K562 (cell line): Measurements from ENCODE around the gene CCDC175. TPM values are rescaled to one million over a fixed set of nuclear protein-coding genes. Genes with fewer than 3 reads are reported as not detected.

Experiments
- ATAC-seq: fragments of 200-7000 bp; cut with Tn5 transposase; 3 replicates; pipeline ENCODE4 v1.9.1; 2020; ENCODE audit warnings: moderate library complexity
- BruUV-seq: library from RNA; stranded (reverse); fragments of 400-500 nt; replicated peaks from 2 replicates; lab custom pipeline; 2021; lab: Mats Ljungman, UMichigan
- CTCF ChIA-PET: fragments of 300-600 bp; formaldehyde crosslinking; extraction: SDS; loops from one replicate; lab custom pipeline; 2021; ENCODE audit warnings: low intra/inter-chr PET ratio; lab: Yijun Ruan, JAX
- POLR2A ChIA-PET: fragments of 300-600, 350-650 bp; sonication (Branson Sonifier 250); formaldehyde crosslinking; extraction: SDS; loops from one replicate; lab custom pipeline; 2021; ENCODE audit warnings: antibody characterized with exemption, inconsistent platforms; lab: Yijun Ruan, JAX
- DNase-seq, 4 experiments: peaks; one replicate each; pipeline versions ENCODE4 v3.0.0 to v3.0.0-alpha.2; 2011 to 2018; ENCODE audit warnings: low spot score in 3 of 4, mixed read lengths in 3 of 4; ENCODE audit errors: extremely low read depth in 1 of 4
- FAIRE-seq: peaks from 2 replicates; lab custom pipeline; 2011; peaks lifted over from hg19 to GRCh38; lab: Jason Lieb, UNC
- H2AFZ ChIP-seq: 2 replicates; pipeline ENCODE4 v1.6.0; 2011; ENCODE audit warnings: low read depth, low read length, control low read depth, inconsistent platforms
- H3K27ac ChIP-seq: fragments of 200-600 bp; 3 replicates; pipeline ENCODE4 v1.8.0; 2011; ENCODE audit warnings: low read depth, mild to moderate bottlenecking, control low read depth, inconsistent platforms, low read length, moderate library complexity, mixed read lengths; ENCODE audit errors: extremely low read depth
- H3K27me3 ChIP-seq, 2 experiments: fragments of 300-600 bp in 1 of 2; 2 replicates in 1 of 2; 3 replicates in 1 of 2; pipeline versions ENCODE4 v1.6.0 to v1.8.0; 2011; ENCODE audit warnings: inconsistent platforms in 2 of 2, low read length in 2 of 2, mild to moderate bottlenecking in 1 of 2, mixed read lengths in 1 of 2, moderate library complexity in 1 of 2; ENCODE audit not compliant: control insufficient read depth in 2 of 2, insufficient read depth in 2 of 2
- H3K36me3 ChIP-seq: fragments of 300-600 bp; 3 replicates; pipeline ENCODE4 v1.8.0; 2011; ENCODE audit warnings: mild to moderate bottlenecking, low read length, inconsistent platforms; ENCODE audit not compliant: control insufficient read depth, insufficient read depth
- H3K4me1 ChIP-seq, 2 experiments: fragments of 200-600 bp in 1 of 2; replicated peaks in 1 of 2; 2 replicates in 1 of 2; 3 replicates in 1 of 2; pipeline versions ENCODE4 v1.5.1 to v1.8.0; 2011; ENCODE audit warnings: inconsistent platforms in 2 of 2, low read length in 2 of 2, mild to moderate bottlenecking in 1 of 2, mixed read lengths in 1 of 2, moderate library complexity in 1 of 2; ENCODE audit not compliant: control insufficient read depth in 2 of 2, insufficient read depth in 2 of 2
- H3K4me2 ChIP-seq: 2 replicates; pipeline ENCODE4 v1.6.1; 2011; ENCODE audit warnings: low read length, control low read depth, inconsistent platforms, mixed read lengths; ENCODE audit not compliant: insufficient read depth
- H3K4me3 ChIP-seq: fragments of 200-600 bp; sonication (generic), shearing (Covaris generic); 2 replicates; pipeline ENCODE4 v1.5.1; 2016; ENCODE audit warnings: control low read depth, inconsistent platforms
- H3K79me2 ChIP-seq: fragments of 200-600 bp; 3 replicates; pipeline ENCODE4 v1.8.0; 2011; ENCODE audit warnings: low read length, inconsistent platforms; ENCODE audit not compliant: control insufficient read depth, insufficient read depth
- H3K9ac ChIP-seq, 2 experiments: 2 replicates each; pipeline versions ENCODE4 v1.6.0 to v1.6.1; 2011; ENCODE audit warnings: low read depth in 2 of 2, low read length in 2 of 2, control low read depth in 1 of 2, inconsistent platforms in 1 of 2, mild to moderate bottlenecking in 1 of 2, mixed read lengths in 1 of 2; ENCODE audit not compliant: insufficient read depth in 1 of 2
- H3K9me1 ChIP-seq: one replicate; pipeline ENCODE4 v1.6.0; 2011; ENCODE audit warnings: inconsistent platforms, mild to moderate bottlenecking, low read length, moderate library complexity; ENCODE audit not compliant: control insufficient read depth, insufficient read depth
- H3K9me3 ChIP-seq: replicated peaks from 2 replicates; pipeline ENCODE4 v1.5.1; 2011; ENCODE audit warnings: low read depth, low read length, inconsistent platforms; ENCODE audit not compliant: control insufficient read depth, insufficient read depth
- H4K20me1 ChIP-seq: replicated peaks from 2 replicates; pipeline ENCODE4 v1.6.1; 2011; ENCODE audit warnings: low read length, inconsistent platforms, mixed read lengths; ENCODE audit not compliant: control insufficient read depth, insufficient read depth
- CBFA2T2 ChIP-seq: fragments of 450-650 bp; conservative IDR thresholded peaks from 2 replicates; pipeline ENCODE4 v1.6.1; 2017; ENCODE audit warnings: mild to moderate bottlenecking
- FOXJ2 ChIP-seq: fragments of 200-800 bp; sonication (Bioruptor generic); IDR thresholded peaks from 2 replicates; pipeline ENCODE4 v1.6.1; 2016; ENCODE audit warnings: missing genetic modification characterization, missing compliant biosample characterization
- HDAC2 ChIP-seq: fragments of 450-650 bp; IDR thresholded peaks from 2 replicates; pipeline ENCODE4 v1.6.1; 2016; ENCODE audit warnings: mild to moderate bottlenecking
- IRF9 ChIP-seq: fragments of 450-650 bp; IDR thresholded peaks from 2 replicates; pipeline ENCODE4 v1.6.1; 2016; ENCODE audit warnings: missing biosample characterization, missing genetic modification characterization
- LEF1 ChIP-seq: fragments of 450-650 bp; IDR thresholded peaks from 2 replicates; pipeline ENCODE4 v1.6.1; 2016; ENCODE audit warnings: mild to moderate bottlenecking
- MIER1 ChIP-seq: fragments of 450-650 bp; IDR thresholded peaks from 2 replicates; pipeline ENCODE4 v1.6.1; 2016; ENCODE audit warnings: antibody characterized with exemption, mild to moderate bottlenecking, low read depth
- POLR2AphosphoS5 ChIP-seq: IDR thresholded peaks from 2 replicates; pipeline ENCODE4 v1.6.1; 2011; ENCODE audit warnings: mild to moderate bottlenecking, low read depth, low read length, moderate library complexity; ENCODE audit not compliant: control insufficient read depth, insufficient read depth
- RFX7 ChIP-seq: fragments of 250-450 bp; sonication (Bioruptor Pico); IDR thresholded peaks from 2 replicates; pipeline ENCODE4 v1.5.1; 2021; ENCODE audit warnings: mild to moderate bottlenecking
- SRF ChIP-seq, 2 experiments: fragments of 250-450, 450-650 bp in 1 of 2; sonication (Bioruptor Pico) in 1 of 2; sonication (generic) in 1 of 2; formaldehyde crosslinking; IDR thresholded peaks; 2 replicates each; pipeline versions ENCODE4 v1.5.0 to v1.5.1; 2020 to 2022; ENCODE audit warnings: mild to moderate bottlenecking in 1 of 2, missing genetic modification reagents in 1 of 2
- ZBTB40 ChIP-seq, 2 experiments: fragments of 450-650 bp in 1 of 2; sonication (generic) in 1 of 2; formaldehyde crosslinking in 1 of 2; IDR thresholded peaks; 2 replicates each; pipeline versions ENCODE4 v1.7.1 to v1.9.0; 2016 to 2022; ENCODE audit warnings: inconsistent platforms in 1 of 2, mild to moderate bottlenecking in 1 of 2, missing genetic modification reagents in 1 of 2
- ZNF561 ChIP-seq: fragments of 450-650 bp; formaldehyde crosslinking; conservative IDR thresholded peaks from 2 replicates; pipeline ENCODE4 v1.4.0; 2020; ENCODE audit warnings: mild to moderate bottlenecking, moderate library complexity
- WGBS: fragments of 100-300 bp; shearing (Covaris generic); methylation state at CpG from one replicate; pipeline ENCODE4 v1.1.6; 2016; ENCODE audit warnings: low coverage, mixed read lengths; ENCODE audit not compliant: insufficient coverage; ENCODE audit errors: missing lambda C conversion rate; 5-methylcytosine and 5-hydroxymethylcytosine counted together
- in situ Hi-C: fragments of 300-500 bp; cut with MboI; formaldehyde crosslinking; loops from 4 replicates; pipeline ENCODE4 v1.15.0; 2018; ENCODE audit warnings: inconsistent platforms, mixed read lengths
- intact Hi-C: fragments of 100-400 bp; cut with micrococcal nuclease; formaldehyde crosslinking; loops from 2 replicates; pipeline ENCODE4 v1.14.2; 2022
- polyA plus RNA-seq, 8 experiments: library from polyadenylated mRNA; depleted of rRNA in 4 of 8; stranded (reverse) in 5 of 8; unstranded in 3 of 8; fragments of >200 nt; fragmentation: Nextera tagmentation in 2 of 8; fragmentation: Illumina TruSeq in 1 of 8; extraction: Ambion mirVana in 2 of 8; extraction: Trizol in 1 of 8; gene quantifications; 2 replicates each; pipeline versions ENCODE4 v1.2.1 to v1.2.3, GENCODE V29; 2011 to 2014; ENCODE audit warnings: inconsistent platforms in 1 of 8, missing spikeins in 1 of 8
- total RNA-seq, 7 experiments: library from RNA; depleted of rRNA in 6 of 7; stranded (reverse); fragments of >200 nt in 6 of 7; fragmentation: Illumina TruSeq in 2 of 7; extraction: Trizol in 2 of 7; gene quantifications; 2 replicates each; pipeline versions ENCODE4 v1.2.1 to v1.2.3, GENCODE V29; 2011 to 2021; ENCODE audit warnings: low replicate concordance in 1 of 7

The CCDC175 gene
- total and polyA plus RNA-seq, 9 of the 15 experiments (the other 6 are each of a cell fraction or from before 2014, with no cell fraction given), result not detected

DNA sequence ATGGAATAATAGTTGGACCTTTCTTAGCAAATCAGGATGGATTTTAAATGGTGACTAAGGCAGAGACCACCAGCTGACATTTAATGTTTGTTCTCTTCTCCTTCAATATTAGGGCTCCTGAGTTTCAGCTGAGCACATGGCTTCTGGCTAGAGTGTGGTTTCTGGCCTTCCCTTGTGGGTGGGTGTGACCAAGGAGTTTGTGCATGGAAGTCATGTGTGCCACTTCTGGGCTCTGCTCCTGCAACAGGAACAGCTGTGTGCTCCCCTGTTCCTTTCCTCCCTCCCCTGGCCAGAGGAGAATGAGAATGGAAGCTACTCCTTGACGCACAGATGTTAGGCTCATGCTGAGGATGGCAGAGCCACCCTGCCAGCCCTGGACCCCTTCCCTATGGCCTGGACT lies 44.2 kb downstream of the CCDC175 start:
- Histone ChIP-seq H3K27ac (no peak overlapping the region), H2AFZ (no peak overlapping the region), H3K9ac (no peak overlapping the region), H3K9me1 (no peaks in the 10 kb centered on the region), H3K36me3 (no peaks in the 10 kb centered on the region), H3K4me2 (no peak overlapping the region), H3K79me2 (no peaks in the 10 kb centered on the region), H3K4me3 (no peak overlapping the region), H4K20me1 (no peaks in the 10 kb centered on the region), H3K9me3 (no peaks in the 10 kb centered on the region), H3K4me1 (no peaks in the 10 kb centered on the region), H3K27me3 (0 out of 5 replicates have a peak, but pooled peaks cover 0 to 6% of the 10 kb centered on the region in 2 experiments)
- in situ Hi-C loops (no loop called here), intact Hi-C loops (no loop called here)
- no peak for FAIRE-seq
- no peak for ATAC-seq
- ChIA-PET POLR2A (no interaction called here), CTCF (no interaction called here)
- BruUV-seq, result no TSS peak
- DNase-seq, result no peak
- 0% methylated on average over 1 of the region's 1 CpG for WGBS
- no peak for TF ChIP-seq ZNF561
- TF ChIP-seq MIER1, result no peak
- TF ChIP-seq RFX7 (CRISPR knock-in tag), result no peak
- TF ChIP-seq ZBTB40 (IDR thresholded peaks at IDR 0.05), result no peak
- no peak for TF ChIP-seq ZBTB40 (CRISPR knock-in tag; IDR thresholded peaks at IDR 0.05)
- no peak for TF ChIP-seq HDAC2
- TF ChIP-seq IRF9 (tag), result no peak
- TF ChIP-seq POLR2AphosphoS5, result no peak
- no peak for TF ChIP-seq LEF1
- TF ChIP-seq FOXJ2, result no peak
- no peak for TF ChIP-seq SRF (CRISPR knock-in tag; IDR thresholded peaks at IDR 0.05)
- no peak for TF ChIP-seq CBFA2T2
